Stimulated activated CD4-positive, alpha-beta T cell treated with anti-CD3 and anti-CD28 coated beads, Interleukin-15, amount 100 ng/mL, for 48 hours (primary cell): ENCODE measurements around the gene GRXCR2.

Experiments
- DNase-seq, 2 donors: peaks; one replicate each; pipeline ENCODE4 v3.0.0-alpha.2; 2020; ENCODE audit warnings: low read depth in 2 of 2

The GRXCR2 gene

DNA sequence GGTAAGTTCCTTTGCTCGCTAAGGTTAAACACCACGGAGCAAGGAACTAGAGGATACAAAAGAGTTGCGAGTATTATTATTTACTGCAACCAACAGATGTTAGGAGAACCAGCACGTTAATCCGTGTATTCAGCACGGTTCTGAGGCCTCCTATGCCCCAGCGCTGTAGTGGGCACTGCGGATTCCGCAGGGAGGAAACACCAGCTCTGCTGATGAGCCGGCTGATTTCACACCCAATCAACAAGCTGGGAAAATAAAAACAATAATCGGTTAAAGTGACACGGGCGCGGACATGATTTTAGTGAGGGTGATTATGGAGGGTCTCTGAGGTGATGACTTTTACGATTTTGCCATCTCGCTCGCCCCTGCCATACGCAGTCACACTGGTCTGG is 37.0 kb downstream of the GRXCR2 start:
- no peak for DNase-seq

DNA sequence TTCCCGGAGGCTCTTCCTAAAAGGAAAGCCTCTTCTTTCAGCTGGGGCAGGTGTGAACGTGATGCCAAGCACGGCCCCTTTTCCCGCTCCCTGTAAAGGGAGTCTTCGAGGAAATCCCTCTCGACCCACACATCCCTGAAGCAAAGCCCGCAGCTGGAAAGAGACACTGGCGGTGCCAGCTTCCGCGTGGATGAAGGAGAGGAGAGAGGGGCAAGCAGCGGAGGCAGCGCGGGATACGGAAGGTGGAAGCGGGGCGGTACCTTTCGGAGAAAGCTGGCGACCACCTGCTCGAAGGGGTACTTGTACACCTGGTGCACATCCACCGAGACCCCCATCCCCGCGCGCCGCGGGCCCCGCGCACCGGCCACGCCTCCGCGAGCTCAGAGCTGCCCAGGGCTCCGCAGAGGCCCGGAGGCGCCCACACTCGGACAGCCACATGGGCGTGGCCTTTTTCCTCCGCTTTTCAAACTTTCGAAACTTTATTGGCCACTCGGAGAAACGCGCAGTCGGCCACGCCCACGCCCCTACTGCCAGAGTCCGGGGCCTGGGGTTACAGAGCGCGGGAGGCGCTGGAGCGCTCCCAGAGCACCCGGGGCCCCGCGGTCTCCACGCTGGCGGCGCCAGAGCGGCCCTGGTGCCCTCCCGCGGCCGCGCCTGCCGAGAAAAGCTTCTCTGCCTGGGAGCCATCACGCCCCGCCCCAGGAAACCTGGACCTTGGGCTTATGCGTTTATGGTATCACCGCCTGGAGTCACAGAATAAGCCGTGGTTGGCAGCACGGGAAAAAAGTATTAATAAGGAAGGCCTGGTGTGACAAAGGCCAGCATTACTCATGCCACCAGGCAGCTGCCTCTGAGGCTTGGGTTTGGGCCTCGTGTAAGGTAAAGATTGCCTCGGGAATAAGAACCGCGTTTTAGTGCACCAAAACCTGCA is 37.6 kb downstream of the GRXCR2 start, which contains the start of gene PRELID2:
PRELID2 (minus strand) TSS at position 426 of the 931 bp plus-strand sequence; CDS start at position 335, 91 bp downstream.
- peak; percentile 22 to 53 for DNase-seq

DNA sequence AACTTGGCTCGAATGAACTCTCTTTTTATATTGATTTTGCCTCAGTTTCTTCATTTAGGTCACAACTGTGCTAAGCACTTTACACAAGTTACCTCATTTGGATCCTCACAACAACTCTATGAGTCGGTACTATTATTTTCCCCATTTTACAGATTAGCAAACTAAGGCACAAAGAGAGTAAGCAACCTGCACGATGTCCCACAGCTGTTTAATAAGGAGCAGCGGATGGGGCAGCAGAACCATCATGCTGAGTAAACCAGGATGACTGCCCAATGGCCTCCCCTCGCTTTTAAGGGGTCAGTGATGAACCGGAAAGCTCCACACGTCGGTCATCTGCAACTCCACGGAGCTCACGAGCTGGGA is 38.3 kb downstream of the GRXCR2 start:
- no peak for DNase-seq

DNA sequence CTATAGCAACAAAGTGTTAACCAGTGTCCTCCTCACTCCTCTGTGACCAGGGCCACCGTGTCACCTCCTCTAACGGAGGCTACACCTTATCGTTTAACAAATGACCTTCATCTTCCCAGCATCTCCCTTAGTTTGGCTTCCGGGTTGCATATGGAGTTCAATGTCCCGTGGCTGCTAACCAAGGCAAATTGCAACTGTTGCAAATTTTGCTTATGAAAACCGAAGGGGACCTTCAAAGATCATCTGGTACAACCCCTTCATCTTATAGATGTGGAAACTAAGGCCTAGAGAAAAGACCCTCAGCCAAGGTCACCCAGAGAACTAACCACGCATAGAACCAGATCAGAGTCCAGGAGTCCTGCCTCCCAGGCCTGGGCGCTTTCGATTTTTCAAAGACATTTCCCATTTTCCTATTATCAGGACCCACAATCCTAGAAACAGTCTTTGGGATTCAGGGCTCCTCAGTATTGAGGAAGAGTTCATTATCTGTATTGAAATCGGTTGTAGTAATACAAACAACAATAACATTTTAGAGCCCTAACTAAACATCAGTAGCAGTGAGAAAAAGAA is 39.1 kb downstream of the GRXCR2 start:
- no peak for DNase-seq

DNA sequence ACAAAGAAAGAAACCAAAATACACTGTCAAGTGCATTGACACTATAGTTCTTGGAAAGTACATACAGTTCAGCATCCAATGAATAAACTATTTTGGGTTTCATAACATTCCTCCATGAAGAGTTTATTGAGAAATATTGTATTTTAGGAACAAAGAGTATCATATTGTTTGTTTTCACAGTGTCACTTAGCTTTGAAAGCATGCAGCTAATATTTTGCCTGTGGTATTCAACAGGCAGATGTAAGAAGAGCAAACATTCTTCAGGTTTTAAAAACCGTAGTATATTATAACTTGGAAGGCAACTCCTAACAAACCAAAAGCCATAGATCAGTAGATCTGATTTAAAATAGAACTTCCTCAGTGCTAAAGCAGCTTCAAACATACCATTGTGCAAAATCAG is 42.2 kb downstream of the GRXCR2 start:
- DNase-seq = no peak

- no peak for DNase-seq
Measured at GRCh38 chr5:145829708-145830361, 43.0 kb downstream of the GRXCR2 start.

DNA sequence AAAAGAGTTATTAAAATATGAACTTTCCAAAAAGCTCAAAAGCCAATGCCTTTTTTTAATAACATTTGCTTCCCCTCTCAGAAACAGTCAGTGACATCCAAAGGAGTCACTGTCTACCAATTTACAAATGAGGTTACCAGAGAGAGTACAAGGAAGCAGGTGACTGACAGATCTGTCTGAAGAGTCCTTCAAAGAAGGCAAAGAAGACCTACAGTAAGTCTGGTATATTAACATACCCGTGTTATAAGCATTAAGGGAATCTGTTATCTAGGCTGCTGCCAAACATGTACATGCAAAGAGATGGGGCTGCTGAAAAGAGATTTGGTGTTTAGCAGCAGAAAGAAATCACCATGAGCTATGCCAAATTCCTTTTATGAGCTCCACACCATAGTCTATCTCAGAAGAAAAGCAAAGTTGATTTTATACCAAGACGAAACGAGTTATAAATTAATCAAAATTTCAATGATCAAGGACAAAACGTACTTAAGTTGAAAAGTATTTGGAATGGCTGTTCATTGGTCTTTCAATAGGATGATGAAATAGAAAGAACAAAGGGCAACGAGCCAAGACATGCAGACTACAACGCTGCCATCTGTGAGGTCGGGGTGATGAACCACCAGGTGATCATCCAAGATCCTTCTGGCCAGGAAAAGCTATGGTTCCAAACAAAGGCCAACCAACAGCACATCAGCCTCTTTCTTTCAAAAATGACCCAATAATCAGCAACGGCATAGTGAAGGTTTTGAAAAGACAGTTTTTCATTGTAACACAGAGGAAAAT is 45.7 kb downstream of the GRXCR2 start:
- DNase-seq = no peak

DNA sequence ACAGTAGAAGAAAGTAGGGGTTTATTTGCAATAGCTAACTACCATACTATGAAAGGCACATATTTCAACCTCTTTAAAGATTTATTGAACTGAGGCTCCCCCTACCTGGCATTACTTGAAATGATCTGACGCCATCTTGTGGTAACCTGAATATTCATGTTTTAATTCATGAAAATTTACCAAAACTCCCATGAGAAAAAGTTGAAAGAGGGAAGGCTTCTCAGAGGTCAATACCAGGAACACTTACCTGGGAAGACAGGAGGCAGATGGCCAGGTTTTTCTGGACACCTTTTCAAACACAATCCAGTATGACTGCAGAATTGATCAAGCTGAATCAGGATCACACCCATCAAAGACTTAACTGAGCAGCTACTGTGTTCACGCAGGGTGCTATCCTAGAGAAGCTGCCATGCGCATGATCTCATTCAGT is 47.0 kb downstream of the GRXCR2 start:
- no peak for DNase-seq

DNA sequence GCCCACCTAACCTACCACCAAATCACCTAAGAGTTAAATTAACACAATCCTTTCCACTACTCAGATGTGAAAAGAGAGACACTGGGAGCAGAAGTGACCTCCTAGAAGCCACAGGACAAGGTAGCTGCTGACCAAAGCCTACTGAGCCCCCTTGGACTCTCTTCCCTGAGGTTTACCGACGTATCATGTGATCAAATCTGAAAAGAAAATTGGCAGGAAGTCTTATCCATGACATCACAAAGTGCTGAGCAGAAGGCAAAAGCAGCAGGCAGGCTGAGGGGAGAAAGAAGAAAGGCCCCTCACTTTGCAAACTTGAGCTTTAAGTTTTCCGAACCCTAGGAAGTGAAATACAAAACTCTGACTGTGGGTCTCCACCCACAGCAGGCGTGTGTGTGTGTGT is 48.8 kb downstream of the GRXCR2 start:
- no peak for DNase-seq

DNA sequence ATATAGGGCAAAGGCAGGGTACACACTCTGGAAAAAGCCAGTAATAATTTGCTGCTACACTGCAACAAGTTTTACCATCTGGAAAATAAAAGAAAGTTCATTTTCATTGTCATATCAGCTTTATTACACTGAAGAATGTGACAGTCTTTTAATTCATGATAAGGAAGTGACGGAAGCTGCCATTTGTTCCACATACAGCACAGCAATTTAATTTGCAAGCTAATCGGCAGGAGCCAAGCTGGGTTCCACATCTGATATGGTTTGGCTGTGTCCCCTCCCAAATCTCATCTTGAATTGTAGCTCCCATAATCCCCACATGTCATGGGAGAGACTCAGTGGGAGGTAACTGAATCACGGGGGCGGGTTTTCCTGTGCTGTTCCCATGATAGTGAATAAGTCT is 54.2 kb downstream of the GRXCR2 start:
- DNase-seq = no peak

GRCh38 chr5:145812877-145813276 is 59.9 kb downstream of the GRXCR2 start:
- DNase-seq = no peak

GRCh38 chr5:145811834-145812625 is 60.8 kb downstream of the GRXCR2 start:
- DNase-seq = no peak
